Measurements from ENCODE around the gene RAPGEFL1.
"Not testable (repeated sequence)": the region's sequence is repeated elsewhere in the genome, so short reads cannot be mapped to it uniquely, and the experiment has no call there.

Gene RAPGEFL1

GRCh38 chr17:40134184-40134583, 43.1 kb upstream of the RAPGEFL1 start:
- Histone ChIP-seq H3F3A (ENCODE audit: control insufficient read depth, insufficient read depth) (peaks cover 22% of the 10 kb centered on the region), H3K9me3 (ENCODE audit: control insufficient read depth, insufficient read depth, low read length) (no peaks in the 10 kb centered on the region), H3K27ac (ENCODE audit: low read depth, low read length) (no peak overlapping the region), H3K4me3 (ENCODE audit: low read length) (no peak overlapping the region), H3K27me3 (ENCODE audit: control insufficient read depth, low read length) (no peaks in the 10 kb centered on the region), H3K4me1 (ENCODE audit: control insufficient read depth, low read length) (peaks cover 6% of the 10 kb centered on the region), H3K79me2 (ENCODE audit: control insufficient read depth, low read length) (peaks cover 19% of the 10 kb centered on the region), H3K9me2 (replicated peaks; ENCODE audit: control insufficient read depth, low read length) (no peaks in the 10 kb centered on the region), H4K20me1 (ENCODE audit: control insufficient read depth, insufficient read depth, low read depth, low read length) (no peaks in the 10 kb centered on the region), H3K36me3 (ENCODE audit: control insufficient read depth, low read length) (peaks cover 89% of the 10 kb centered on the region), H3K4me2 (ENCODE audit: low read length) (no peak overlapping the region)
- TF ChIP-seq EZH2phosphoT487 (IDR thresholded peaks at IDR 0.05; ENCODE audit: borderline replicate concordance, low read length), result no peak
- no peak for TF ChIP-seq CTCF (IDR thresholded peaks at IDR 0.05; ENCODE audit: low read depth, low read length, poor library complexity, severe bottlenecking)

GRCh38 chr17:40135817-40136216, 41.5 kb upstream of the RAPGEFL1 start:
- H3K27me3 ChIP-seq (ENCODE audit: control insufficient read depth, low read length), result no peaks in the 10 kb centered on the region
- H3K27ac ChIP-seq (ENCODE audit: low read depth, low read length), result no peak overlapping the region
- H3K4me1 ChIP-seq (ENCODE audit: control insufficient read depth, low read length), result peaks cover 11% of the 10 kb centered on the region
- TF ChIP-seq CTCF (IDR thresholded peaks at IDR 0.05; ENCODE audit: low read depth, low read length, poor library complexity, severe bottlenecking) (peak; percentile 24), EZH2phosphoT487 (IDR thresholded peaks at IDR 0.05; ENCODE audit: borderline replicate concordance, low read length) (no peak)
- H3K9me3 ChIP-seq (ENCODE audit: control insufficient read depth, insufficient read depth, low read length), result no peaks in the 10 kb centered on the region
- no peak overlapping the region for H3K4me2 ChIP-seq (ENCODE audit: low read length)
- peaks cover 21% of the 10 kb centered on the region for H3K79me2 ChIP-seq (ENCODE audit: control insufficient read depth, low read length)
- peaks cover 79% of the 10 kb centered on the region for H3K36me3 ChIP-seq (ENCODE audit: control insufficient read depth, low read length)
- H4K20me1 ChIP-seq (ENCODE audit: control insufficient read depth, insufficient read depth, low read depth, low read length), result no peaks in the 10 kb centered on the region
- no peaks in the 10 kb centered on the region for H3K9me2 ChIP-seq (replicated peaks; ENCODE audit: control insufficient read depth, low read length)
- H3K4me3 ChIP-seq (ENCODE audit: low read length), result no peak overlapping the region
- peaks cover 19% of the 10 kb centered on the region for H3F3A ChIP-seq (ENCODE audit: control insufficient read depth, insufficient read depth)

DNA sequence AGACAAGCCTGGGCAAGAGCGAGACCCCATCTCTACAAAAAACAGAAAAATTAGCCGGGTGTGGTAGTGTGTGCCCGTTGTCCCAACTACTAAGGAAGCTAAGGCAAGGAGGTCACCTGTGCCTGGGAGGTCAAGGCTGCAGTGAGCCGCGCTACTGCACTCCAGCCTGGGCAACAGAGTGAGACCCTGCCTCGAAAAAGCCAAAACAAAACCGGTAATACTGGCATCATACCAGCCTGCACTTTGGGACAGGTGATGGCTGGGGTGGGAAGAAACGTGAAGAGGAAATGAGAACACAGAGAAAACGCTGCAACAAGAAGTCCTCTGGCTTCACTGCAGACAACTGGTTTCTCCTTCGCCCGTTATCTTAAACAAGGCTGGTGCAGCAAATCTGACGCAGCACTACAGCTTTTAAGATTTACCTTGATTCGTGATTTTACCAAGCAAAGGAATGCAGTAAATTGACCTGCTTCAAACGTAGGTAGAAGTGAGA, 37.7 kb upstream of the RAPGEFL1 start:
- Histone ChIP-seq H3K9me2 (replicated peaks; ENCODE audit: control insufficient read depth, low read length) (no peaks in the 10 kb centered on the region), H3F3A (ENCODE audit: control insufficient read depth, insufficient read depth) (peaks cover 19% of the 10 kb centered on the region), H4K20me1 (ENCODE audit: control insufficient read depth, insufficient read depth, low read depth, low read length) (no peaks in the 10 kb centered on the region), H3K36me3 (ENCODE audit: control insufficient read depth, low read length) (peaks cover 67% of the 10 kb centered on the region), H3K79me2 (ENCODE audit: control insufficient read depth, low read length) (peaks cover 40% of the 10 kb centered on the region), H3K4me2 (ENCODE audit: low read length) (peak overlapping the region; percentile 93), H3K27ac (ENCODE audit: low read depth, low read length) (peak overlapping the region; percentile 59), H3K27me3 (ENCODE audit: control insufficient read depth, low read length) (no peaks in the 10 kb centered on the region), H3K4me1 (ENCODE audit: control insufficient read depth, low read length) (peaks cover 25% of the 10 kb centered on the region), H3K4me3 (ENCODE audit: low read length) (peak overlapping the region; percentile 81), H3K9me3 (ENCODE audit: control insufficient read depth, insufficient read depth, low read length) (no peaks in the 10 kb centered on the region)
- no peak for TF ChIP-seq CTCF (IDR thresholded peaks at IDR 0.05; ENCODE audit: low read depth, low read length, poor library complexity, severe bottlenecking)
- TF ChIP-seq EZH2phosphoT487 (IDR thresholded peaks at IDR 0.05; ENCODE audit: borderline replicate concordance, low read length), result no peak

GRCh38 chr17:40143166-40143565, 34.1 kb upstream of the RAPGEFL1 start:
- Histone ChIP-seq H3K4me1 (ENCODE audit: control insufficient read depth, low read length) (peaks cover 25% of the 10 kb centered on the region), H3K79me2 (ENCODE audit: control insufficient read depth, low read length) (peaks cover 59% of the 10 kb centered on the region), H3K36me3 (ENCODE audit: control insufficient read depth, low read length) (peaks cover 57% of the 10 kb centered on the region)
- not testable (repeated sequence) for H3K9me2 ChIP-seq (replicated peaks; ENCODE audit: control insufficient read depth, low read length); H3K4me3 ChIP-seq (ENCODE audit: low read length); H4K20me1 ChIP-seq (ENCODE audit: control insufficient read depth, insufficient read depth, low read depth, low read length); H3K27me3 ChIP-seq (ENCODE audit: control insufficient read depth, low read length); H3K4me2 ChIP-seq (ENCODE audit: low read length); H3K9me3 ChIP-seq (ENCODE audit: control insufficient read depth, insufficient read depth, low read length); H3K27ac ChIP-seq (ENCODE audit: low read depth, low read length); H3F3A ChIP-seq (ENCODE audit: control insufficient read depth, insufficient read depth)
